ENCODE data around the gene CYP1A2. TPM values are rescaled to one million over a fixed set of nuclear protein-coding genes. Genes with fewer than 3 reads are reported as not detected.

The CYP1A2 gene
- polyA plus RNA-seq, 6 donors from 2014 or later, result not detected

- peaks cover 0 to 14% of the 10 kb centered on the region in 2 donors for H3K36me3 Mint-ChIP-seq
Measured at GRCh38 chr15:74791007-74791406, 42.4 kb downstream of the CYP1A2 start.

GRCh38 chr15:74791667-74792066 is 43.0 kb downstream of the CYP1A2 start:
- ATAC-seq (ENCODE audit: low read depth in 2 of 2) (no peak), DNase-seq (no peak)
- peak overlapping the region; percentile 73 to 99 (median 92) for H3K4me3 Mint-ChIP-seq
- peaks cover 0 to 18% of the 10 kb centered on the region in 2 donors for H3K36me3 Mint-ChIP-seq
- peaks cover 75 to 94% (median 90%) of the 10 kb centered on the region in 3 donors for H3K4me1 Mint-ChIP-seq
- no peaks in the 10 kb centered on the region for H3K9me3 Mint-ChIP-seq
- H3K27me3 Mint-ChIP-seq, result no peaks in the 10 kb centered on the region
- peak overlapping the region; percentile 9 to 100 (median 97) for H3K27ac Mint-ChIP-seq

More at GRCh38 chr15:74791007-74791406, 42.4 kb downstream of the CYP1A2 start:
- DNase-seq (no peak), ATAC-seq (ENCODE audit: low read depth in 2 of 2) (no peak)
- Mint-ChIP-seq H3K4me3 (peak overlapping the region; percentile 73 to 99 (median 92)), H3K27ac (peak overlapping the region in 5 of 6 donors; percentile 9 to 100 (median 100)), H3K9me3 (no peaks in the 10 kb centered on the region), H3K27me3 (no peaks in the 10 kb centered on the region), H3K4me1 (peaks cover 71 to 94% (median 91%) of the 10 kb centered on the region in 3 donors)

GRCh38 chr15:74792227-74793016 is 43.8 kb downstream of the CYP1A2 start:
- no peaks in the 10 kb centered on the region for H3K9me3 Mint-ChIP-seq
- H3K36me3 Mint-ChIP-seq, result peaks cover 0 to 18% of the 10 kb centered on the region in 2 donors
- ATAC-seq (ENCODE audit: low read depth in 2 of 2) (no peak), DNase-seq (no peak)
- no peaks in the 10 kb centered on the region for H3K27me3 Mint-ChIP-seq
- H3K27ac Mint-ChIP-seq, result peak overlapping the region; percentile 88 to 100 (median 97)
- H3K4me1 Mint-ChIP-seq, result peaks cover 73 to 94% (median 88%) of the 10 kb centered on the region in 3 donors
- H3K4me3 Mint-ChIP-seq, result peak overlapping the region; percentile 73 to 99 (median 92)

GRCh38 chr15:74793135-74794028 is 44.7 kb downstream of the CYP1A2 start:
- Mint-ChIP-seq H3K36me3 (peaks cover 0 to 18% of the 10 kb centered on the region in 2 donors), H3K27ac (peak overlapping the region; percentile 60 to 94 (median 86)), H3K4me1 (peaks cover 72 to 94% (median 88%) of the 10 kb centered on the region in 3 donors), H3K4me3 (peak overlapping the region; percentile 69 to 98 (median 88)), H3K9me3 (no peaks in the 10 kb centered on the region), H3K27me3 (no peaks in the 10 kb centered on the region)
- DNase-seq (peak; percentile 60), ATAC-seq (ENCODE audit: low read depth in 2 of 2) (peak in 1 of 2 donors; percentile 8)

GRCh38 chr15:74794248-74794969 is 45.8 kb downstream of the CYP1A2 start:
- Mint-ChIP-seq H3K27me3 (no peaks in the 10 kb centered on the region), H3K4me1 (peaks cover 73 to 95% (median 89%) of the 10 kb centered on the region in 3 donors), H3K27ac (peak overlapping the region in 5 of 6 donors; percentile 70 to 96 (median 95)), H3K36me3 (peaks cover 0 to 18% of the 10 kb centered on the region in 2 donors), H3K9me3 (no peaks in the 10 kb centered on the region), H3K4me3 (peak overlapping the region; percentile 6 to 87 (median 70))
- no peak for ATAC-seq (ENCODE audit: low read depth in 2 of 2)
- DNase-seq, result no peak

GRCh38 chr15:74794970-74795349 is 46.3 kb downstream of the CYP1A2 start:
- H3K9me3 Mint-ChIP-seq, result no peaks in the 10 kb centered on the region
- DNase-seq, result no peak
- no peaks in the 10 kb centered on the region for H3K27me3 Mint-ChIP-seq
- peak overlapping the region in 5 of 6 donors; percentile 70 to 96 (median 95) for H3K27ac Mint-ChIP-seq
- H3K4me3 Mint-ChIP-seq, result peak overlapping the region; percentile 58 to 87 (median 74)
- ATAC-seq (ENCODE audit: low read depth in 2 of 2), result no peak
- peaks cover 73 to 95% (median 89%) of the 10 kb centered on the region in 3 donors for H3K4me1 Mint-ChIP-seq
- H3K36me3 Mint-ChIP-seq, result peaks cover 0 to 18% of the 10 kb centered on the region in 2 donors

GRCh38 chr15:74795966-74796625 is 47.5 kb downstream of the CYP1A2 start:
- Mint-ChIP-seq H3K27me3 (no peaks in the 10 kb centered on the region), H3K27ac (peak overlapping the region in 5 of 6 donors; percentile 58 to 99 (median 95)), H3K4me3 (peak overlapping the region in 7 of 8 donors; percentile 25 to 83 (median 48)), H3K36me3 (peaks cover 0 to 20% of the 10 kb centered on the region in 2 donors), H3K4me1 (peaks cover 73 to 89% (median 84%) of the 10 kb centered on the region in 3 donors), H3K9me3 (no peaks in the 10 kb centered on the region)
- ATAC-seq (ENCODE audit: low read depth in 2 of 2) (no peak), DNase-seq (no peak)

- H3K36me3 Mint-ChIP-seq, result peaks cover 0 to 15% of the 10 kb centered on the region in 2 donors
- H3K27me3 Mint-ChIP-seq, result no peaks in the 10 kb centered on the region
- H3K9me3 Mint-ChIP-seq, result no peaks in the 10 kb centered on the region
- H3K4me1 Mint-ChIP-seq, result peaks cover 54 to 64% (median 58%) of the 10 kb centered on the region in 3 donors
- H3K27ac Mint-ChIP-seq, result peak overlapping the region; percentile 94 to 99 (median 96)
- no peak for ATAC-seq (ENCODE audit: low read depth in 2 of 2)
- DNase-seq, result no peak
- H3K4me3 Mint-ChIP-seq, result peak overlapping the region in 7 of 8 donors; percentile 21 to 89 (median 69)
Measured at GRCh38 chr15:74798388-74799254, 50.0 kb downstream of the CYP1A2 start.

GRCh38 chr15:74799255-74799855 is 50.7 kb downstream of the CYP1A2 start:
- peaks cover 5 to 22% of the 10 kb centered on the region in 2 donors for H3K36me3 Mint-ChIP-seq

GRCh38 chr15:74799856-74800558 is 51.4 kb downstream of the CYP1A2 start:
- ATAC-seq (ENCODE audit: low read depth in 2 of 2), result peak; percentile 87
- peak overlapping the region; percentile 94 to 99 (median 98) for H3K27ac Mint-ChIP-seq
- DNase-seq, result peak; percentile 91
- H3K4me1 Mint-ChIP-seq, result peaks cover 50 to 64% (median 56%) of the 10 kb centered on the region in 3 donors
- H3K9me3 Mint-ChIP-seq, result no peaks in the 10 kb centered on the region
- H3K27me3 Mint-ChIP-seq, result no peaks in the 10 kb centered on the region
- peaks cover 5 to 22% of the 10 kb centered on the region in 2 donors for H3K36me3 Mint-ChIP-seq
- peak overlapping the region; percentile 60 to 83 (median 68) for H3K4me3 Mint-ChIP-seq

More at GRCh38 chr15:74799255-74799855, 50.7 kb downstream of the CYP1A2 start:
- Mint-ChIP-seq H3K9me3 (no peaks in the 10 kb centered on the region), H3K27ac (peak overlapping the region; percentile 94 to 99 (median 98)), H3K4me3 (peak overlapping the region in 7 of 8 donors; percentile 60 to 83 (median 67)), H3K27me3 (no peaks in the 10 kb centered on the region), H3K4me1 (peaks cover 56 to 64% (median 58%) of the 10 kb centered on the region in 3 donors)
- DNase-seq (peak; percentile 56), ATAC-seq (ENCODE audit: low read depth in 2 of 2) (peak; percentile 53 to 54)
